HL-60 (cell line): Measurements from ENCODE around the gene MUC5AC.

Source experiments
- CTCF ChIP-seq: IDR thresholded peaks from one replicate; pipeline ENCODE4 v1.5.1; 2011; ENCODE audit warnings: low read length, control low read depth, inconsistent platforms; ENCODE audit not compliant: insufficient read depth
- GABPA ChIP-seq: IDR thresholded peaks from 2 replicates; pipeline ENCODE4 v1.6.1; 2012; ENCODE audit warnings: low read depth

GRCh38 chr11:1211838-1212237, 54.1 kb downstream of the MUC5AC start:
- no peak for TF ChIP-seq CTCF
- no peak for TF ChIP-seq GABPA
